Left colon (tissue), 2 donors: Measurements from ENCODE around the gene LILRA6. TPM values are rescaled to one million over a fixed set of nuclear protein-coding genes. Genes with fewer than 3 reads are reported as not detected.
A peak's percentile ranks its signal among the peaks of the same experiment; 100 is the strongest.
"Not testable (repeated sequence)": the region's sequence is repeated elsewhere in the genome, so short reads cannot be mapped to it uniquely, and the experiment has no call there.

Source experiments
- ATAC-seq: fragments of 200-7000 bp; cut with Tn5 transposase; one replicate; pipeline ENCODE4 v1.9.1; 2020; ENCODE audit warnings: mild to moderate bottlenecking, moderate library complexity
- DNase-seq, 2 donors: peaks; one replicate each; pipeline ENCODE4 v3.0.0-alpha.2; 2020
- intact Hi-C, 2 donors: fragments of 100-400 bp; cut with DNase I in 1 of 2; cut with micrococcal nuclease in 1 of 2; formaldehyde crosslinking; loops; one replicate each; pipeline versions ENCODE4 v1.11.2 to v1.14.0; 2022; cut with DNase I, micrococcal nuclease
- total RNA-seq, 2 donors: library from RNA; stranded (reverse); fragmentation: NEBNext Ultra II Directional; extraction: Animal tissue kit (Norgen Biotek cat#: 25700); gene quantifications; one replicate each; pipeline ENCODE4 v1.2.1, GENCODE V29; 2021
- donor health status: DM: no; HTN: no; CAD: no.
- donor health status: DM: yes; HTN: yes; CAD: no.

Gene LILRA6
- total RNA-seq, 2 donors from 2014 or later = 0.55 to 1.1 TPM

- DNase-seq, ATAC-seq, intact Hi-C loops: not testable (repeated sequence)
Observed at GRCh38 chr19:54242234-54242633, 356 bp downstream of the LILRA6 start.

GRCh38 chr19:54240372-54241336, 1.9 kb downstream of the LILRA6 start:
- intact Hi-C loops, ATAC-seq, DNase-seq: not testable (repeated sequence)

- DNase-seq, intact Hi-C loops, ATAC-seq: not testable (repeated sequence)
Observed at GRCh38 chr19:54239491-54240371, 2.9 kb downstream of the LILRA6 start.

GRCh38 chr19:54233941-54234340, 8.6 kb downstream of the LILRA6 start:
- ATAC-seq = no peak
- intact Hi-C loops = loop anchor here in 1 of 2 donors (5.0 kb wide), 1 partner anchor 67 kb away; no protein-coding TSS in a partner anchor
- no peak for DNase-seq

GRCh38 chr19:54231077-54231931, 11.3 kb downstream of the LILRA6 start:
- intact Hi-C loops = loop anchor here in 1 of 2 donors (5.0 kb wide), 1 partner anchor 64 kb away; no protein-coding TSS in a partner anchor
- peak; percentile 99 for ATAC-seq

GRCh38 chr19:54230031-54230430, 12.6 kb downstream of the LILRA6 start:
- no peak for DNase-seq
- intact Hi-C loops = loop anchor here in 1 of 2 donors (5.0 kb wide), 1 partner anchor 63 kb away; no protein-coding TSS in a partner anchor
- ATAC-seq = no peak

More at GRCh38 chr19:54231077-54231931, 11.3 kb downstream of the LILRA6 start:
- DNase-seq = peak; percentile 86 to 93

GRCh38 chr19:54229146-54229545, 13.4 kb downstream of the LILRA6 start:
- intact Hi-C loops = no loop called here
- DNase-seq (no peak), ATAC-seq (no peak)

GRCh38 chr19:54224619-54225018, 18.0 kb downstream of the LILRA6 start:
- intact Hi-C loops, DNase-seq, ATAC-seq: not testable (repeated sequence)

- intact Hi-C loops = loop anchor here in 1 of 2 donors (2.0 kb wide), 1 partner anchor 21 kb away; no protein-coding TSS in a partner anchor
- not testable (repeated sequence) for DNase-seq, ATAC-seq
Observed at GRCh38 chr19:54223937-54224281, 18.7 kb downstream of the LILRA6 start.

GRCh38 chr19:54223277-54223936, 19.2 kb downstream of the LILRA6 start:
- not testable (repeated sequence) for DNase-seq
- intact Hi-C loops = loop anchor here in 1 of 2 donors (2.0 kb wide), 1 partner anchor 21 kb away; no protein-coding TSS in a partner anchor
- ATAC-seq = peak; percentile 13

GRCh38 chr19:54222474-54223276, 19.9 kb downstream of the LILRA6 start, which contains the start of gene LILRB3:
LILRB3 (minus strand) TSS chr19:54223007; CDS start chr19:54222976, 31 bp downstream.
- ATAC-seq = peak; percentile 39
- DNase-seq = not testable (repeated sequence)
- intact Hi-C loops = loop anchor here in 1 of 2 donors (2.0 kb wide), 1 partner anchor 22 kb away; no protein-coding TSS in a partner anchor

GRCh38 chr19:54221947-54222346, 20.6 kb downstream of the LILRA6 start:
- not testable (repeated sequence) for ATAC-seq, DNase-seq
- intact Hi-C loops = loop anchor here in 1 of 2 donors (2.0 kb wide), 1 partner anchor 23 kb away; no protein-coding TSS in a partner anchor

- intact Hi-C loops, DNase-seq, ATAC-seq: not testable (repeated sequence)
Observed at GRCh38 chr19:54219702-54220101, 22.9 kb downstream of the LILRA6 start.

- intact Hi-C loops = no loop called here
- no peak for ATAC-seq
Observed at GRCh38 chr19:54218960-54219661, 23.5 kb downstream of the LILRA6 start.

GRCh38 chr19:54218259-54218658, 24.3 kb downstream of the LILRA6 start:
- intact Hi-C loops = no loop called here
- ATAC-seq (no peak), DNase-seq (peak in 1 of 2 donors; percentile 17)

More at GRCh38 chr19:54218960-54219661, 23.5 kb downstream of the LILRA6 start:
- peak in 1 of 2 donors; percentile 21 for DNase-seq
